Natural killer cell (primary cell): ENCODE data around the gene NLN. TPM values are rescaled to one million over a fixed set of nuclear protein-coding genes. Genes with fewer than 3 reads are reported as not detected.

Experiments used
- ATAC-seq, 3 donors: fragments of 150-1000 bp in 2 of 3; fragments of 200-7000 bp in 1 of 3; cut with Tn5 transposase; 1 replicate in 1 of 3; 2 replicates in 2 of 3; pipeline ENCODE4 v1.10.0; 2021; ENCODE audit warnings: mild to moderate bottlenecking in 2 of 3, moderate library complexity in 2 of 3
- DNase-seq, 2 donors: peaks; one replicate each; pipeline versions ENCODE4 v3.0.0 to v3.0.0-alpha.2; 2013 to 2021; ENCODE audit warnings: mixed read lengths in 1 of 2
- H3K27ac ChIP-seq: one replicate; pipeline ENCODE4 v1.5.1; 2013; ENCODE audit warnings: mild to moderate bottlenecking, low read length
- H3K27me3 ChIP-seq: one replicate; pipeline ENCODE4 v1.6.1; 2013; ENCODE audit warnings: low read length; ENCODE audit not compliant: control insufficient read depth, insufficient read depth
- H3K36me3 ChIP-seq: one replicate; pipeline ENCODE4 v1.6.1; 2013; ENCODE audit warnings: low read length; ENCODE audit not compliant: control insufficient read depth, insufficient read depth
- H3K4me1 ChIP-seq: one replicate; pipeline ENCODE4 v1.6.1; 2013; ENCODE audit warnings: low read length; ENCODE audit not compliant: control insufficient read depth, insufficient read depth
- H3K4me3 ChIP-seq: one replicate; pipeline ENCODE4 v1.5.1; 2013; ENCODE audit warnings: low read length
- H3K9me3 ChIP-seq: one replicate; pipeline ENCODE4 v1.6.1; 2013; ENCODE audit warnings: low read length; ENCODE audit not compliant: control insufficient read depth, insufficient read depth
- H3K27ac Mint-ChIP-seq, 2 donors: one replicate each; pipeline ENCODE4 v1.8.0; 2022; ENCODE audit warnings: mild to moderate bottlenecking in 2 of 2, mixed read lengths in 2 of 2, moderate library complexity in 1 of 2
- H3K27me3 Mint-ChIP-seq, 2 donors: one replicate each; pipeline ENCODE4 v1.8.0; 2022; ENCODE audit warnings: low read depth in 2 of 2, mixed read lengths in 2 of 2
- H3K36me3 Mint-ChIP-seq: one replicate; pipeline ENCODE4 v1.8.0; 2022; ENCODE audit warnings: mixed read lengths
- H3K4me1 Mint-ChIP-seq, 2 donors: one replicate each; pipeline ENCODE4 v1.8.0; 2022; ENCODE audit warnings: mixed read lengths in 2 of 2
- H3K4me3 Mint-ChIP-seq: one replicate; pipeline ENCODE4 v1.8.0; 2022; ENCODE audit warnings: mild to moderate bottlenecking, moderate library complexity, mixed read lengths
- H3K9me3 Mint-ChIP-seq, 2 donors: one replicate each; pipeline ENCODE4 v1.8.0; 2022; ENCODE audit warnings: mixed read lengths in 2 of 2
- CTCF ChIP-seq: fragments of 200-600 bp; IDR thresholded peaks from one replicate; pipeline ENCODE4 v1.8.0; 2022; ENCODE audit warnings: antibody characterized with exemption
- WGBS: methylation state at CpG from one replicate; pipeline ENCODE4 v1.1.7; 2013; ENCODE audit warnings: missing lambda C conversion rate; ENCODE audit not compliant: insufficient coverage; 5-methylcytosine and 5-hydroxymethylcytosine counted together
- intact Hi-C: fragments of 100-400 bp; cut with micrococcal nuclease; formaldehyde crosslinking; loops from one replicate; pipeline ENCODE4 v1.14.2; 2022
- total RNA-seq, 4 donors: library from RNA; stranded (reverse); fragments of 120-200 nt in 1 of 4; gene quantifications; one replicate each; pipeline versions ENCODE4 v1.2.3 to v1.2.4, GENCODE V29; 2013 to 2022

Gene NLN
- total RNA-seq, 3 donors from 2014 or later (not counting 1 experiment from before 2014, with no cell fraction given), result 0.86 to 2.0 (median 1.3) TPM

- H3K27me3 Mint-ChIP-seq, result peaks cover 6 to 12% of the 10 kb centered on the region in 2 donors
- intact Hi-C loops, result no loop called here
- no peak overlapping the region for H3K4me3 ChIP-seq
- H3K27me3 ChIP-seq, result no peaks in the 10 kb centered on the region
- H3K27ac Mint-ChIP-seq, result peak overlapping the region in 1 of 2 donors; percentile 23
- DNase-seq, result peak in 1 of 2 donors; percentile 10
- peaks cover 27% of the 10 kb centered on the region for H3K4me1 ChIP-seq
- H3K27ac ChIP-seq, result no peak overlapping the region
- H3K4me3 Mint-ChIP-seq, result peak overlapping the region; percentile 7
- peaks cover 6% of the 10 kb centered on the region for H3K36me3 Mint-ChIP-seq
- H3K4me1 Mint-ChIP-seq, result peaks cover 17 to 18% of the 10 kb centered on the region in 2 donors
- H3K9me3 Mint-ChIP-seq, result no peaks in the 10 kb centered on the region
- no peak for ATAC-seq
- no peak for TF ChIP-seq CTCF
- H3K36me3 ChIP-seq, result peaks cover 2% of the 10 kb centered on the region
- H3K9me3 ChIP-seq, result no peaks in the 10 kb centered on the region
Observed at GRCh38 chr5:65718576-65719310, 3.3 kb upstream of the NLN start.

- Histone ChIP-seq H3K4me3 (peak overlapping the region; percentile 73), H3K36me3 (peaks cover 2% of the 10 kb centered on the region), H3K27ac (peak overlapping the region; percentile 52), H3K27me3 (no peaks in the 10 kb centered on the region), H3K4me1 (peaks cover 27% of the 10 kb centered on the region), H3K9me3 (no peaks in the 10 kb centered on the region)
- Mint-ChIP-seq H3K27ac (peak overlapping the region; percentile 59 to 62), H3K36me3 (no peaks in the 10 kb centered on the region), H3K4me3 (peak overlapping the region; percentile 92), H3K4me1 (peaks cover 17 to 18% of the 10 kb centered on the region in 2 donors), H3K9me3 (no peaks in the 10 kb centered on the region), H3K27me3 (peaks cover 6 to 12% of the 10 kb centered on the region in 2 donors)
- 2% methylated on average over 15 of the region's 19 CpGs for WGBS
- TF ChIP-seq CTCF, result no peak
- DNase-seq, result peak in 1 of 2 donors; percentile 60
- ATAC-seq, result no peak
- intact Hi-C loops, result loop anchor here (5.0 kb wide), 2 partner anchors 159 to 426 kb away; partner anchors contain the start of genes CENPK and PPWD1
Observed at GRCh38 chr5:65721050-65721719, 820 bp upstream of the NLN start.

GRCh38 chr5:65722575-65723403, 784 bp downstream of the NLN start:
- Mint-ChIP-seq H3K9me3 (no peaks in the 10 kb centered on the region), H3K27ac (peak overlapping the region; percentile 23 to 76)
- intact Hi-C loops, result loop anchor here (5.0 kb wide), 2 partner anchors 160 to 425 kb away; partner anchors contain the start of genes CENPK and PPWD1

More at GRCh38 chr5:65722575-65723403, 784 bp downstream of the NLN start:
- ATAC-seq, result no peak
- H3K36me3 ChIP-seq, result peaks cover 2% of the 10 kb centered on the region
- WGBS, result 7% methylated on average over 28 of the region's 28 CpGs
- Mint-ChIP-seq H3K4me1 (peaks cover 17 to 18% of the 10 kb centered on the region in 2 donors), H3K4me3 (peak overlapping the region; percentile 92), H3K36me3 (no peaks in the 10 kb centered on the region), H3K27me3 (peaks cover 6 to 12% of the 10 kb centered on the region in 2 donors)
- no peaks in the 10 kb centered on the region for H3K27me3 ChIP-seq
- peak overlapping the region; percentile 48 for H3K4me3 ChIP-seq
- no peaks in the 10 kb centered on the region for H3K9me3 ChIP-seq
- peaks cover 27% of the 10 kb centered on the region for H3K4me1 ChIP-seq
- no peak for TF ChIP-seq CTCF
- peak in 1 of 2 donors; percentile 26 for DNase-seq
- H3K27ac ChIP-seq, result no peak overlapping the region
